ENCODE results near the gene NRARP. TPM values are rescaled to one million over a fixed set of nuclear protein-coding genes. Genes with fewer than 3 reads are reported as not detected.

The NRARP gene
- total and polyA plus RNA-seq, 2 experiments from 2014 or later, result 4.0 to 55.1 TPM

DNA sequence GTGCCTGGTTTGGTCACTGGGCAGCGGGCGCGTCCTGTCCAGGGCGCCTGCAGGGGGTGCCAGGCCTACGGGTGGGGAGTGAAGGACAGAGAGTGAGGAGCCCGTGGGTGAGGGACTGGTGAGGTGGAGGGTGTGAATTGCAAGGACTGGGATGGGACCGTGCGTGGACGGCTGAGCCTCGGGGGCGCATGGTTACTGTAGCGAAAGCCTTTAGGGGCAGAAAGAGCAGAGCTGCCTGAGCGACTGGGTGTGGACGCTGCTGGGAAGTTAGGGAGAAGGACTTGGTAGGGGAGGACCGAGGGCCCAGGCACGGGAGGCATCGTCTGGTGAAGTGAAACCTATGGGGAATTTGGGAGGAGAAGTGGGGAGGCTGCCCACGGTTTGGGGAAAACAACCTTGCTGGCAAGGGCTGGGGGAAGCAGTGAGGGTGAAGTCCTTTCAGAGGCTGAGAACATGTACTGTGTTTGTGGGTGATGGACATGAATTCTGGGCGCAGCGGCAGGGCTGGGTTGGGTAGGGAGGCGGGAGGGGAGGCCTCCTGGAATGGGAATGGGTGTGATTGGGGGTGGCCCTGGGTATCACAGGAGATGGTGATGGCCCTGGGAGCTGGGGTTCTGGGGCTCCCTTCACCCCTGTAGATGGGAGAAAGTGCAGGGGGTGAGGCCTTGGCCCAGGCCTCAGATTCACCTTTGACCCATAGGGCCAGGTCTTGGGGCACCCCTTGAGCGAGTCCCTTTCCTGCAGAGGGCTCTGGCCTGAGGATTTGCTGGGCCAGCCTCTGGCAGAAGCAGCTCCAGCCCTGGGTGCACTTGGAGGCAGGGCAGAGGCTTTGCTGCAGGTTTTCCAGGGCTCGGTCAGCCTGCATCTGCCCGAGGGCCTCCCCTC lies 26.2 kb downstream of the NRARP start (continued):
- no peak for TF ChIP-seq ZNF462 (CRISPR knock-in tag; IDR thresholded peaks at IDR 0.05)
- no peak for TF ChIP-seq EZH2phosphoT487 (IDR thresholded peaks at IDR 0.05; ENCODE audit: unreplicated experiment)
- TF ChIP-seq REST (IDR thresholded peaks at IDR 0.05; ENCODE audit: unreplicated experiment), result no peak

GRCh38 chr9:137275203-137275587 lies 26.9 kb downstream of the NRARP start:
- Mint-ChIP-seq H3K27ac (peak overlapping the region; percentile 86), H3K4me1 (peaks cover 36% of the 10 kb centered on the region), H3K9me3 (no peaks in the 10 kb centered on the region; the same call in 2 of the 3 replicates)
- TF ChIP-seq EZH2 (IDR thresholded peaks at IDR 0.05; ENCODE audit: low read depth, unreplicated experiment) (no peak), REST (IDR thresholded peaks at IDR 0.05; ENCODE audit: unreplicated experiment) (no peak), JUNB (IDR thresholded peaks at IDR 0.05; ENCODE audit: unreplicated experiment) (no peak), STAT1 (IDR thresholded peaks at IDR 0.05; ENCODE audit: unreplicated experiment) (no peak), POLR2AphosphoS5 (IDR thresholded peaks at IDR 0.05; ENCODE audit: low read depth) (no peak)
- TF ChIP-seq, protein P1, sequence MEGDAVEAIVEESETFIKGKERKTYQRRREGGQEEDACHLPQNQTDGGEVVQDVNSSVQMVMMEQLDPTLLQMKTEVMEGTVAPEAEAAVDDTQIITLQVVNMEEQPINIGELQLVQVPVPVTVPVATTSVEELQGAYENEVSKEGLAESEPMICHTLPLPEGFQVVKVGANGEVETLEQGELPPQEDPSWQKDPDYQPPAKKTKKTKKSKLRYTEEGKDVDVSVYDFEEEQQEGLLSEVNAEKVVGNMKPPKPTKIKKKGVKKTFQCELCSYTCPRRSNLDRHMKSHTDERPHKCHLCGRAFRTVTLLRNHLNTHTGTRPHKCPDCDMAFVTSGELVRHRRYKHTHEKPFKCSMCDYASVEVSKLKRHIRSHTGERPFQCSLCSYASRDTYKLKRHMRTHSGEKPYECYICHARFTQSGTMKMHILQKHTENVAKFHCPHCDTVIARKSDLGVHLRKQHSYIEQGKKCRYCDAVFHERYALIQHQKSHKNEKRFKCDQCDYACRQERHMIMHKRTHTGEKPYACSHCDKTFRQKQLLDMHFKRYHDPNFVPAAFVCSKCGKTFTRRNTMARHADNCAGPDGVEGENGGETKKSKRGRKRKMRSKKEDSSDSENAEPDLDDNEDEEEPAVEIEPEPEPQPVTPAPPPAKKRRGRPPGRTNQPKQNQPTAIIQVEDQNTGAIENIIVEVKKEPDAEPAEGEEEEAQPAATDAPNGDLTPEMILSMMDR (conservative IDR thresholded peaks at IDR 0.05; ENCODE audit: low read depth in 2 of 2), result no peak

More at GRCh38 chr9:137275203-137275587, 26.9 kb downstream of the NRARP start:
- Histone ChIP-seq H2AFZ (no peak overlapping the region), H4K20me1 (replicated peaks; ENCODE audit: insufficient read depth) (no peaks in the 10 kb centered on the region), H3K27ac (ENCODE audit: low read depth) (no peak overlapping the region), H3K4me2 (no peak overlapping the region), H3K9me2 (ENCODE audit: insufficient read depth) (no peaks in the 10 kb centered on the region), H3K27me3 (ENCODE audit: insufficient read depth) (0 out of 2 replicates have a peak, but pooled peaks cover 3% of the 10 kb centered on the region), H3K36me3 (ENCODE audit: insufficient read depth) (no peaks in the 10 kb centered on the region), H3K4me3 (no peak overlapping the region), H3K4me1 (ENCODE audit: insufficient read depth) (peaks cover 12% of the 10 kb centered on the region), H3K79me2 (replicated peaks; ENCODE audit: insufficient read depth) (no peaks in the 10 kb centered on the region), H3F3A (replicated peaks; ENCODE audit: low read depth) (0 out of 2 replicates have a peak, but pooled peaks cover 13% of the 10 kb centered on the region)
- Mint-ChIP-seq H3K36me3 (ENCODE audit: low read depth) (peaks cover 9% of the 10 kb centered on the region), H3K4me3 (no peak overlapping the region; the same call in 2 of the 3 replicates), H3K27me3 (ENCODE audit: insufficient read depth, low read depth, poor library complexity) (peaks cover 28% of the 10 kb centered on the region)
- DNase-seq (ENCODE audit: low spot score), result no peak
- ATAC-seq, result no peak
